KMS-11 (cell line): ENCODE measurements around the gene MCM7.

Experiments
- H2AFZ ChIP-seq: fragments of 200-600 bp; sonication (generic); 2 replicates; pipeline ENCODE4 v1.6.1; 2016; ENCODE audit warnings: antibody characterized with exemption, mixed run types, low read depth
- H3K27ac ChIP-seq: fragments of 200-600 bp; sonication (generic); 2 replicates; pipeline ENCODE4 v1.6.1; 2016; ENCODE audit warnings: mild to moderate bottlenecking, mixed run types
- H3K27me3 ChIP-seq: fragments of 200-600 bp; sonication (generic); 2 replicates; pipeline ENCODE4 v1.6.1; 2017; ENCODE audit warnings: mild to moderate bottlenecking, low read depth, mixed run types, moderate library complexity; ENCODE audit not compliant: insufficient read depth
- H3K36me3 ChIP-seq: fragments of 200-600 bp; sonication (generic); 2 replicates; pipeline ENCODE4 v1.6.1; 2017; ENCODE audit warnings: mild to moderate bottlenecking, mixed run types; ENCODE audit not compliant: insufficient read depth
- H3K4me1 ChIP-seq: fragments of 200-600 bp; sonication (generic); 2 replicates; pipeline ENCODE4 v1.6.1; 2016; ENCODE audit warnings: mild to moderate bottlenecking, low read depth, mixed run types; ENCODE audit not compliant: poor library complexity, severe bottlenecking
- H3K4me2 ChIP-seq: fragments of 200-600 bp; sonication (generic); 2 replicates; pipeline ENCODE4 v1.7.0; 2016; ENCODE audit warnings: mild to moderate bottlenecking, mixed run types
- H3K4me3 ChIP-seq: fragments of 200-600 bp; sonication (generic); IDR thresholded peaks from 2 replicates; pipeline ENCODE4 v1.6.1; 2017; ENCODE audit warnings: low read depth, low read length, mixed read lengths; ENCODE audit not compliant: insufficient read depth
- H3K79me2 ChIP-seq: fragments of 200-600 bp; sonication (generic); 2 replicates; pipeline ENCODE4 v1.6.1; 2016; ENCODE audit warnings: low read depth, mixed run types; ENCODE audit not compliant: insufficient read depth
- H3K9ac ChIP-seq: fragments of 200-600 bp; sonication (generic); 2 replicates; pipeline ENCODE4 v1.6.1; 2016; ENCODE audit warnings: mild to moderate bottlenecking, mixed run types
- H4K20me1 ChIP-seq: fragments of 200-600 bp; sonication (generic); 2 replicates; pipeline ENCODE4 v1.6.1; 2016; ENCODE audit warnings: mild to moderate bottlenecking, mixed run types; ENCODE audit not compliant: insufficient read depth
- TF ChIP-seq, protein P1 (sequence below): fragments of 200-600 bp; sonication (generic); conservative IDR thresholded peaks from 2 replicates; pipeline ENCODE4 v1.6.1; 2017; ENCODE audit warnings: low read depth, mild to moderate bottlenecking, antibody characterized with exemption, low read length, moderate library complexity, mixed read lengths

The MCM7 gene

GRCh38 chr7:100095289-100095688 is 5.9 kb downstream of the MCM7 start:
- Histone ChIP-seq H4K20me1 (0 out of 2 replicates have a peak, but pooled peaks cover 5% of the 10 kb centered on the region), H3K27ac (no peak overlapping the region), H3K9ac (no peak overlapping the region), H3K36me3 (peaks cover 71% of the 10 kb centered on the region; the same call in 1 of the 2 replicates), H3K4me2 (no peak overlapping the region), H3K27me3 (no peaks in the 10 kb centered on the region), H3K4me1 (peaks cover 11% of the 10 kb centered on the region), H2AFZ (no peak overlapping the region), H3K79me2 (peaks cover 32% of the 10 kb centered on the region), H3K4me3 (no peak overlapping the region)
- TF ChIP-seq, protein P1, sequence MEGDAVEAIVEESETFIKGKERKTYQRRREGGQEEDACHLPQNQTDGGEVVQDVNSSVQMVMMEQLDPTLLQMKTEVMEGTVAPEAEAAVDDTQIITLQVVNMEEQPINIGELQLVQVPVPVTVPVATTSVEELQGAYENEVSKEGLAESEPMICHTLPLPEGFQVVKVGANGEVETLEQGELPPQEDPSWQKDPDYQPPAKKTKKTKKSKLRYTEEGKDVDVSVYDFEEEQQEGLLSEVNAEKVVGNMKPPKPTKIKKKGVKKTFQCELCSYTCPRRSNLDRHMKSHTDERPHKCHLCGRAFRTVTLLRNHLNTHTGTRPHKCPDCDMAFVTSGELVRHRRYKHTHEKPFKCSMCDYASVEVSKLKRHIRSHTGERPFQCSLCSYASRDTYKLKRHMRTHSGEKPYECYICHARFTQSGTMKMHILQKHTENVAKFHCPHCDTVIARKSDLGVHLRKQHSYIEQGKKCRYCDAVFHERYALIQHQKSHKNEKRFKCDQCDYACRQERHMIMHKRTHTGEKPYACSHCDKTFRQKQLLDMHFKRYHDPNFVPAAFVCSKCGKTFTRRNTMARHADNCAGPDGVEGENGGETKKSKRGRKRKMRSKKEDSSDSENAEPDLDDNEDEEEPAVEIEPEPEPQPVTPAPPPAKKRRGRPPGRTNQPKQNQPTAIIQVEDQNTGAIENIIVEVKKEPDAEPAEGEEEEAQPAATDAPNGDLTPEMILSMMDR, result no peak

GRCh38 chr7:100093925-100094486 is 7.2 kb downstream of the MCM7 start:
- no peak overlapping the region for H2AFZ ChIP-seq
- H3K27me3 ChIP-seq, result no peaks in the 10 kb centered on the region
- H4K20me1 ChIP-seq, result no peaks in the 10 kb centered on the region
- no peak overlapping the region for H3K9ac ChIP-seq
- no peak overlapping the region; the same call in 1 of the 2 replicates for H3K27ac ChIP-seq
- no peak overlapping the region for H3K4me2 ChIP-seq
- H3K4me3 ChIP-seq, result no peak overlapping the region
- peaks cover 30% of the 10 kb centered on the region for H3K79me2 ChIP-seq
- peaks cover 61% of the 10 kb centered on the region; the same call in 1 of the 2 replicates for H3K36me3 ChIP-seq
- TF ChIP-seq, protein P1, result no peak
- H3K4me1 ChIP-seq, result peaks cover 13% of the 10 kb centered on the region

GRCh38 chr7:100093498-100093897 is 7.7 kb downstream of the MCM7 start:
- Histone ChIP-seq H3K27ac (no peak overlapping the region), H3K79me2 (peaks cover 26% of the 10 kb centered on the region; the same call in 1 of the 2 replicates)

DNA sequence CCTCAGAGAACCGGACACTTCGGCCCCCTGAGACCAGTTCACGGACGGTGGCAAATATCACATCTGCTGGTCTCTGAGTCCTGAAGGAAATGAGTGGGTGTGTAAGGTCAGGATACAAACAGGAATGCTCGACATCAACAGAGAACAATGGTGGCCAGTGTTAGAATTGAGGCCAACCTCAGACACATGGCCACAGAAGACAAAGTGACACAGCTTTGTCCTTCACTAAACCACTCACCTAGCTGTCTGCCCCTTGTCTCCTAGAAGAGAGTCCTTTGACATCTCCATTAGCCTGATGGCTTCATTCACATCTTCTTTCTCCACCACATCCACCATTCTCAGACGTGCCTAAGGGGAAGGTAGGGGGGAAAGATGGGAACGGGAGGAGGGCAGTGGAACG is 8.1 kb downstream of the MCM7 start:
- Histone ChIP-seq H3K79me2 (peaks cover 21% of the 10 kb centered on the region; the same call in 1 of the 2 replicates), H3K36me3 (peaks cover 53% of the 10 kb centered on the region; the same call in 1 of the 2 replicates), H2AFZ (no peak overlapping the region), H4K20me1 (no peaks in the 10 kb centered on the region), H3K27me3 (no peaks in the 10 kb centered on the region), H3K9ac (no peak overlapping the region), H3K4me3 (no peak overlapping the region), H3K27ac (no peak overlapping the region), H3K4me2 (no peak overlapping the region), H3K4me1 (peaks cover 16% of the 10 kb centered on the region)
- TF ChIP-seq, protein P1, result no peak

More at GRCh38 chr7:100093498-100093897, 7.7 kb downstream of the MCM7 start:
- Histone ChIP-seq H3K4me1 (peaks cover 13% of the 10 kb centered on the region), H4K20me1 (no peaks in the 10 kb centered on the region), H2AFZ (no peak overlapping the region), H3K4me3 (no peak overlapping the region), H3K4me2 (no peak overlapping the region), H3K36me3 (peaks cover 57% of the 10 kb centered on the region; the same call in 1 of the 2 replicates), H3K27me3 (no peaks in the 10 kb centered on the region), H3K9ac (no peak overlapping the region)
- TF ChIP-seq, protein P1, result no peak
